Lower leg skin (tissue), 3 donors: ENCODE data around the gene GRIP2.

Source experiments
- POLR2A ChIP-seq, 2 donors: fragments of 450-650 bp; IDR thresholded peaks; one replicate each; pipeline ENCODE4 v1.6.1; 2016 to 2017; ENCODE audit warnings: antibody characterized with exemption in 2 of 2, mild to moderate bottlenecking in 1 of 2, moderate library complexity in 1 of 2
- TF ChIP-seq, protein P1 (sequence below), 3 donors: fragments of 450-650 bp; IDR thresholded peaks; one replicate each; pipeline ENCODE4 v1.5.1; 2016; ENCODE audit warnings: antibody characterized with exemption in 3 of 3, mild to moderate bottlenecking in 3 of 3, moderate library complexity in 2 of 3

DNA sequence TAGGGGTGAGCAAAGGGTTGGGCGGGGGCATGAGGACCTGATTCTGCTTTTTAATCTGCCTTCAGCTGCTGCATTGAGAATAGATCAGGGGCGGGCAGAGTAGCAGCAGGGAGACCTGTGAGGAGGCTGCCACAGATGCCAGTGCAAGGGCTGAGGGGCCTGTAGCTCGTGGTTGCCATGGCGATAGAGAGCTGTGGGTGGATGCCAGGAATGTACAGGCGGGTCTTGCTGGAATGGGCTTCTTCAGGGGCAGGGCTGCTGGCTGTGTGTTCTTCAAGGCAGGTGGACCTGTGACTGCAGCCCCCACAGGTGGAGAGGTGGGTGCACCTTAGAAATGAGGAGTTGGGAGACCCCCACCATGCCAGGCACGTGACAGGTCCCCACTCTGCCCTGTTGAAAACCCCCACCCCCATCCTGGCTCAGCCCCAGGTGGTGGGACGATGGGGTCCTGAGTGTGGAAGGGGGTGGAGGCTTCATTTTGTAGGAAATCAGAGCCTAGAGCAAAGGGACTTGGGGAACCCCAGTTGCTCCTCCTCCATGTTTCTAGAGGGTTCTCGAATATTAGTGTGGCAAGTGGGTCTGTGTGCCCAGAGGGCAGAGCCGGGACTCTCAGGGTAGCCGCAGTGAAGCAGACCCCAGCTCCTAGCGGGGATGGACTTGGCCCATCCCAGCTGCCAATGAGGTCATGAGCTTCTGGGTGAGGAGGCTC is 99.5 kb downstream of the GRIP2 start:
- TF ChIP-seq, protein P1, sequence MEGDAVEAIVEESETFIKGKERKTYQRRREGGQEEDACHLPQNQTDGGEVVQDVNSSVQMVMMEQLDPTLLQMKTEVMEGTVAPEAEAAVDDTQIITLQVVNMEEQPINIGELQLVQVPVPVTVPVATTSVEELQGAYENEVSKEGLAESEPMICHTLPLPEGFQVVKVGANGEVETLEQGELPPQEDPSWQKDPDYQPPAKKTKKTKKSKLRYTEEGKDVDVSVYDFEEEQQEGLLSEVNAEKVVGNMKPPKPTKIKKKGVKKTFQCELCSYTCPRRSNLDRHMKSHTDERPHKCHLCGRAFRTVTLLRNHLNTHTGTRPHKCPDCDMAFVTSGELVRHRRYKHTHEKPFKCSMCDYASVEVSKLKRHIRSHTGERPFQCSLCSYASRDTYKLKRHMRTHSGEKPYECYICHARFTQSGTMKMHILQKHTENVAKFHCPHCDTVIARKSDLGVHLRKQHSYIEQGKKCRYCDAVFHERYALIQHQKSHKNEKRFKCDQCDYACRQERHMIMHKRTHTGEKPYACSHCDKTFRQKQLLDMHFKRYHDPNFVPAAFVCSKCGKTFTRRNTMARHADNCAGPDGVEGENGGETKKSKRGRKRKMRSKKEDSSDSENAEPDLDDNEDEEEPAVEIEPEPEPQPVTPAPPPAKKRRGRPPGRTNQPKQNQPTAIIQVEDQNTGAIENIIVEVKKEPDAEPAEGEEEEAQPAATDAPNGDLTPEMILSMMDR (IDR thresholded peaks at IDR 0.05): no peak
- TF ChIP-seq POLR2A (IDR thresholded peaks at IDR 0.05): no peak
